IMR-90 (cell line): Measurements from ENCODE around the gene GTPBP3. TPM values are rescaled to one million over a fixed set of nuclear protein-coding genes. Genes with fewer than 3 reads are reported as not detected.

Experiments
- ATAC-seq: fragments of 200-7000 bp; cut with Tn5 transposase; 2 replicates; pipeline ENCODE4 v1.9.1; 2020; ENCODE audit warnings: low read depth, mild to moderate bottlenecking, moderate library complexity
- BruUV-seq: library from RNA; stranded (reverse); fragments of 400-500 nt; replicated peaks from 2 replicates; lab custom pipeline; 2021; lab: Mats Ljungman, UMichigan
- CTCF ChIA-PET: fragments of 300-600 bp; formaldehyde crosslinking; extraction: SDS; loops from one replicate; lab custom pipeline; 2021; ENCODE audit warnings: antibody characterized with exemption; lab: Yijun Ruan, JAX
- POLR2A ChIA-PET: fragments of 300-600 bp; sonication (Branson Sonifier 250); formaldehyde crosslinking; loops from one replicate; lab custom pipeline; 2022; ENCODE audit warnings: antibody characterized with exemption; ENCODE audit not compliant: unreplicated experiment; lab: Charles Lee
- DNase-seq: peaks from one replicate; pipeline ENCODE4 v3.0.0; 2013
- H2AFZ ChIP-seq: replicated peaks from 2 replicates; pipeline ENCODE3; 2013; ENCODE audit warnings: low read length, mild to moderate bottlenecking; ENCODE audit not compliant: poor library complexity
- H2AK5ac ChIP-seq: 2 replicates; pipeline ENCODE4 v1.6.1; 2013; ENCODE audit warnings: low read depth, low read length, inconsistent platforms
- H2AK9ac ChIP-seq: replicated peaks from 2 replicates; pipeline ENCODE3; 2013; ENCODE audit warnings: mild to moderate bottlenecking, low read depth, low read length, moderate library complexity; ENCODE audit not compliant: poor library complexity
- H2BK120ac ChIP-seq: 2 replicates; pipeline ENCODE4 v1.6.1; 2013; ENCODE audit warnings: low read depth, low read length, inconsistent platforms
- H2BK15ac ChIP-seq: 3 replicates; pipeline ENCODE4 v1.6.1; 2013; ENCODE audit warnings: low read depth, low read length, inconsistent platforms
- H2BK20ac ChIP-seq: 2 replicates; pipeline ENCODE4 v1.6.1; 2013; ENCODE audit warnings: low read depth, mild to moderate bottlenecking, inconsistent platforms, low read length, moderate library complexity
- H2BK5ac ChIP-seq: 2 replicates; pipeline ENCODE4 v1.6.1; 2013; ENCODE audit warnings: mild to moderate bottlenecking, low read depth, low read length, inconsistent platforms; ENCODE audit not compliant: poor library complexity, severe bottlenecking
- H3K14ac ChIP-seq: replicated peaks from 2 replicates; pipeline ENCODE4 v1.6.1; 2013; ENCODE audit warnings: low read depth, low read length, inconsistent platforms
- H3K18ac ChIP-seq: 2 replicates; pipeline ENCODE4 v1.6.1; 2013; ENCODE audit warnings: low read depth, low read length, control low read depth
- H3K23ac ChIP-seq: 2 replicates; pipeline ENCODE4 v1.6.1; 2013; ENCODE audit warnings: low read depth, low read length, inconsistent platforms
- H3K27ac ChIP-seq: 2 replicates; pipeline ENCODE4 v1.5.1; 2013; ENCODE audit warnings: mild to moderate bottlenecking, control low read depth, low read length; ENCODE audit not compliant: insufficient read depth
- H3K27me3 ChIP-seq: 2 replicates; pipeline ENCODE4 v1.6.1; 2013; ENCODE audit warnings: low read length; ENCODE audit not compliant: control insufficient read depth, insufficient read depth
- H3K36me3 ChIP-seq: 2 replicates; pipeline ENCODE4 v1.6.1; 2013; ENCODE audit warnings: low read length, mixed read lengths; ENCODE audit not compliant: control insufficient read depth, insufficient read depth
- H3K4ac ChIP-seq: 2 replicates; pipeline ENCODE4 v1.6.1; 2013; ENCODE audit warnings: low read depth, low read length, inconsistent platforms
- H3K4me1 ChIP-seq: 2 replicates; pipeline ENCODE4 v1.6.1; 2013; ENCODE audit warnings: low read length, mixed read lengths; ENCODE audit not compliant: control insufficient read depth, insufficient read depth
- H3K4me2 ChIP-seq: 2 replicates; pipeline ENCODE4 v1.6.1; 2013; ENCODE audit warnings: low read depth, mild to moderate bottlenecking, control low read depth, low read length, moderate library complexity
- H3K4me3 ChIP-seq: 2 replicates; pipeline ENCODE4 v1.5.1; 2013; ENCODE audit warnings: low read depth, mild to moderate bottlenecking, control low read depth, low read length, moderate library complexity; ENCODE audit not compliant: insufficient read depth
- H3K56ac ChIP-seq: 2 replicates; pipeline ENCODE4 v1.6.1; 2013; ENCODE audit warnings: low read length, inconsistent platforms; ENCODE audit not compliant: insufficient read depth; ENCODE audit errors: extremely low read depth
- H3K79me1 ChIP-seq, 2 experiments: 2 replicates each; pipeline ENCODE4 v1.6.1; 2013; ENCODE audit warnings: low read length in 2 of 2, inconsistent platforms in 1 of 2, low read depth in 1 of 2
- H3K9ac ChIP-seq: 2 replicates; pipeline ENCODE4 v1.6.1; 2013; ENCODE audit warnings: low read depth, low read length, control low read depth
- H3K9me1 ChIP-seq: 2 replicates; pipeline ENCODE4 v1.6.1; 2013; ENCODE audit warnings: low read length, inconsistent platforms; ENCODE audit not compliant: insufficient read depth
- H3K9me3 ChIP-seq: 2 replicates; pipeline ENCODE4 v1.6.1; 2013; ENCODE audit warnings: low read length; ENCODE audit not compliant: control insufficient read depth, insufficient read depth
- H4K20me1 ChIP-seq: 2 replicates; pipeline ENCODE4 v1.6.1; 2013; ENCODE audit warnings: low read length, inconsistent platforms; ENCODE audit not compliant: insufficient read depth
- H4K5ac ChIP-seq: 2 replicates; pipeline ENCODE4 v1.6.1; 2013; ENCODE audit warnings: mild to moderate bottlenecking, low read depth, low read length, control low read depth
- H4K8ac ChIP-seq, 2 experiments: 2 replicates each; pipeline ENCODE4 v1.6.1; 2013; ENCODE audit warnings: low read depth in 2 of 2, low read length in 2 of 2, control low read depth in 1 of 2, inconsistent platforms in 1 of 2
- H4K91ac ChIP-seq: 2 replicates; pipeline ENCODE4 v1.6.1; 2013; ENCODE audit warnings: low read depth, low read length, inconsistent platforms; ENCODE audit not compliant: insufficient read depth
- ELK1 ChIP-seq: fragments of 150-350 bp; IDR thresholded peaks from 2 replicates; pipeline ENCODE4 v1.6.1; 2016; ENCODE audit warnings: low read depth, mild to moderate bottlenecking, low read length, moderate library complexity, borderline replicate concordance
- MXI1 ChIP-seq: IDR thresholded peaks from 2 replicates; pipeline ENCODE4 v1.6.1; 2012; ENCODE audit warnings: low read depth, mild to moderate bottlenecking, low read length, moderate library complexity, borderline replicate concordance
- RAD21 ChIP-seq: IDR thresholded peaks from 2 replicates; pipeline ENCODE4 v1.6.1; 2012; ENCODE audit warnings: low read length, improper control_type of control experiment
- USF2 ChIP-seq: fragments of 150-350 bp; IDR thresholded peaks from 2 replicates; pipeline ENCODE4 v1.6.1; 2017; ENCODE audit warnings: mild to moderate bottlenecking, antibody characterized with exemption, low read length, low read depth
- WGBS, 2 experiments: methylation state at CpG; one replicate each; pipeline versions ENCODE4 v1.1.5 to v1.1.7; 2013; ENCODE audit warnings: missing lambda C conversion rate in 2 of 2; ENCODE audit not compliant: insufficient read length in 1 of 2; ENCODE audit errors: extremely low coverage in 2 of 2; 5-methylcytosine and 5-hydroxymethylcytosine counted together
- dilution Hi-C: fragments of 300-500 bp; cut with HindIII; formaldehyde crosslinking; loops from one replicate; pipeline ENCODE4 v1.14.3; 2018; ENCODE audit warnings: low sequenced_read_pairs; ENCODE audit not compliant: unreplicated experiment
- in situ Hi-C: fragments of 300-500 bp; cut with MboI; formaldehyde crosslinking; loops from 3 replicates; pipeline ENCODE4 v1.14.3; 2019; ENCODE audit warnings: low sequenced_read_pairs, inconsistent platforms, mixed read lengths
- intact Hi-C: fragments of 100-400 bp; cut with micrococcal nuclease; formaldehyde crosslinking; loops from 2 replicates; pipeline ENCODE4 v1.10.0; 2022
- polyA plus RNA-seq, 3 experiments: library from polyadenylated mRNA; depleted of rRNA; stranded (reverse); fragments of >200 nt; gene quantifications; 2 replicates each; pipeline ENCODE4 v1.2.3, GENCODE V29; 2012; ENCODE audit warnings: low replicate concordance in 1 of 3
- total RNA-seq: library from RNA; depleted of rRNA; stranded (reverse); fragments of >200 nt; gene quantifications from 2 replicates; pipeline ENCODE4 v1.2.3, GENCODE V29; 2012

Gene GTPBP3
- total and polyA plus RNA-seq, 2 of the 4 experiments (the other 2 are of a cell fraction) = 4.3 to 15.1 TPM

- TF ChIP-seq USF2 (peak; percentile 65; the same call in 1 of the 2 replicates), RAD21 (peak; percentile 58)
Observed at GRCh38 chr19:17305517-17306284, 31.7 kb upstream of the GTPBP3 start, which contains the start of gene MRPL34 (continued).

GRCh38 chr19:17306285-17306714 is 31.1 kb upstream of the GTPBP3 start:
- H3K4me1 ChIP-seq = peaks cover 8% of the 10 kb centered on the region
- no TSS peak for BruUV-seq
- peak overlapping the region; percentile 96 for H3K23ac ChIP-seq
- H3K4me2 ChIP-seq = peak overlapping the region; percentile 92
- peak overlapping the region; percentile 71 for H3K14ac ChIP-seq
- H2BK120ac ChIP-seq = no peak overlapping the region
- WGBS, 2 experiments = 0% methylated on average over 14 of the region's 28 CpGs; no CpG with 5 or more reads in 1 of the 2 experiments
- no peak overlapping the region for H2BK20ac ChIP-seq
- H2BK15ac ChIP-seq = peak overlapping the region; percentile 87; the same call in 2 of the 3 replicates
- CTCF ChIA-PET = interaction anchor here (0.7 kb wide), 1 partner anchor 18 kb away, joined by 7 read pairs; no protein-coding TSS in a partner anchor
- intact Hi-C loops = no loop called here
- H2BK5ac ChIP-seq = peak overlapping the region; percentile 57
- peaks cover 4% of the 10 kb centered on the region for H4K20me1 ChIP-seq
- peaks cover 26% of the 10 kb centered on the region for H3K9me1 ChIP-seq
- H3K4me3 ChIP-seq = peak overlapping the region; percentile 55
- H3K9ac ChIP-seq = peak overlapping the region; percentile 64
- H3K56ac ChIP-seq = peak overlapping the region; percentile 33
- in situ Hi-C loops = no loop called here
- H3K4ac ChIP-seq = peak overlapping the region; percentile 71
- peak overlapping the region; percentile 55 for H2AK5ac ChIP-seq
- DNase-seq (no peak), ATAC-seq (no peak)
- H2AK9ac ChIP-seq = peak overlapping the region; percentile 94
- no peaks in the 10 kb centered on the region for H3K36me3 ChIP-seq
- H3K27me3 ChIP-seq = no peaks in the 10 kb centered on the region
- peaks cover 26 to 66% of the 10 kb centered on the region in 2 experiments for H3K79me1 ChIP-seq
- peak overlapping the region; percentile 28; the same call in 1 of the 2 replicates for H4K5ac ChIP-seq
- H4K91ac ChIP-seq = peak overlapping the region; percentile 77
- POLR2A ChIA-PET = no interaction called here
- peak overlapping the region; percentile 94 for H2AFZ ChIP-seq
- H3K18ac ChIP-seq = no peak overlapping the region
- TF ChIP-seq MXI1 (peak; percentile 54; the same call in 1 of the 2 replicates), ELK1 (no peak)
- peak overlapping the region; percentile 48 to 83 for H4K8ac ChIP-seq
- dilution Hi-C loops = no loop called here
- peak overlapping the region; percentile 61 for H3K27ac ChIP-seq
- no peaks in the 10 kb centered on the region for H3K9me3 ChIP-seq
